Keratinocyte (primary cell): Measurements from ENCODE around the gene HS3ST1. TPM values are rescaled to one million over a fixed set of nuclear protein-coding genes. Genes with fewer than 3 reads are reported as not detected.
"Not testable (repeated sequence)": the region's sequence is repeated elsewhere in the genome, so short reads cannot be mapped to it uniquely, and the experiment has no call there.

Source experiments
- DNase-seq: peaks from one replicate; pipeline ENCODE4 v3.0.0-alpha.2; 2011; ENCODE audit warnings: low read depth, missing footprints, low spot score
- FAIRE-seq: peaks from 2 replicates; lab custom pipeline; 2011; peaks lifted over from hg19 to GRCh38; lab: Jason Lieb, UNC
- H2AFZ ChIP-seq: 2 replicates; pipeline ENCODE4 v1.6.0; 2012; ENCODE audit warnings: low read length, control low read depth, inconsistent platforms; ENCODE audit not compliant: control insufficient read depth
- H3K27ac ChIP-seq: 2 replicates; pipeline ENCODE4 v1.5.1; 2011; ENCODE audit warnings: low read length; ENCODE audit not compliant: control insufficient read depth, insufficient read depth
- H3K27me3 ChIP-seq: 3 replicates; pipeline ENCODE4 v1.6.0; 2011; ENCODE audit warnings: low read length; ENCODE audit not compliant: control insufficient read depth, insufficient read depth; ENCODE audit errors: extremely low read depth
- H3K36me3 ChIP-seq, 2 experiments: 2 replicates in 1 of 2; 3 replicates in 1 of 2; pipeline ENCODE4 v1.5.1; 2011; ENCODE audit warnings: low read length in 2 of 2, mild to moderate bottlenecking in 1 of 2; ENCODE audit not compliant: control insufficient read depth in 2 of 2, insufficient read depth in 2 of 2; ENCODE audit errors: extremely low read depth in 1 of 2
- H3K4me1 ChIP-seq: 3 replicates; pipeline ENCODE4 v1.5.1; 2011; ENCODE audit warnings: low read length; ENCODE audit not compliant: control insufficient read depth, insufficient read depth; ENCODE audit errors: extremely low read depth
- H3K4me2 ChIP-seq: 3 replicates; pipeline ENCODE4 v1.6.0; 2011; ENCODE audit warnings: low read depth, low read length; ENCODE audit not compliant: control insufficient read depth, insufficient read depth; ENCODE audit errors: extremely low read depth
- H3K4me3 ChIP-seq, 3 experiments: fragments of 200-600 bp in 1 of 3; sonication (generic) in 1 of 3; 2 replicates in 2 of 3; 3 replicates in 1 of 3; pipeline ENCODE4 v1.5.1; 2011 to 2016; ENCODE audit warnings: low read length in 3 of 3, mild to moderate bottlenecking in 3 of 3, control low read depth in 2 of 3, inconsistent platforms in 1 of 3, low read depth in 1 of 3, mixed read lengths in 1 of 3, mixed run types in 1 of 3, moderate library complexity in 1 of 3; ENCODE audit not compliant: control insufficient read depth in 2 of 3, insufficient read depth in 2 of 3; ENCODE audit errors: extremely low read depth in 1 of 3
- H3K79me2 ChIP-seq: 2 replicates; pipeline ENCODE4 v1.6.0; 2012; ENCODE audit warnings: low read length; ENCODE audit not compliant: control insufficient read depth, insufficient read depth
- H3K9ac ChIP-seq: 3 replicates; pipeline ENCODE4 v1.6.0; 2011; ENCODE audit warnings: low read length; ENCODE audit not compliant: control insufficient read depth, insufficient read depth; ENCODE audit errors: extremely low read depth
- H3K9me1 ChIP-seq: 3 replicates; pipeline ENCODE4 v1.6.0; 2011; ENCODE audit warnings: low read length; ENCODE audit not compliant: control insufficient read depth, insufficient read depth; ENCODE audit errors: extremely low read depth
- H3K9me3 ChIP-seq: 2 replicates; pipeline ENCODE4 v1.5.1; 2012; ENCODE audit warnings: low read depth, low read length; ENCODE audit not compliant: control insufficient read depth
- H4K20me1 ChIP-seq: 3 replicates; pipeline ENCODE4 v1.6.0; 2011; ENCODE audit warnings: low read length; ENCODE audit not compliant: control insufficient read depth, insufficient read depth; ENCODE audit errors: extremely low read depth
- EZH2 ChIP-seq: IDR thresholded peaks from one replicate; pipeline ENCODE4 v1.6.1; 2012; ENCODE audit warnings: inconsistent platforms, mild to moderate bottlenecking, low read length, moderate library complexity
- dilution Hi-C: fragments of 300-500 bp; cut with MboI; formaldehyde crosslinking; loops from one replicate; pipeline ENCODE4 v1.7.0; 2020; ENCODE audit warnings: low sequenced_read_pairs; ENCODE audit not compliant: extremely low pct_ligation_motif_present
- polyA plus RNA-seq, 5 experiments: library from polyadenylated mRNA; depleted of rRNA in 3 of 5; stranded (reverse) in 3 of 5; stranded (forward) in 1 of 5; unstranded in 1 of 5; fragments of >200 nt; gene quantifications; 1 replicate in 1 of 5; 2 replicates in 3 of 5; 3 replicates in 1 of 5; pipeline versions ENCODE4 v1.2.1 to v1.2.3, GENCODE V29; 2011 to 2012; ENCODE audit warnings: missing spikeins in 2 of 5, low read depth in 1 of 5, low replicate concordance in 1 of 5
- TF ChIP-seq, protein P1 (sequence below), 3 experiments: IDR thresholded peaks in 1 of 3; conservative IDR thresholded peaks in 1 of 3; optimal IDR thresholded peaks in 1 of 3; 2 replicates in 2 of 3; 3 replicates in 1 of 3; pipeline versions ENCODE3 to v1.5.1; 2011; ENCODE audit warnings: low read length in 3 of 3, mild to moderate bottlenecking in 3 of 3, moderate library complexity in 2 of 3, control low read depth in 1 of 3, inconsistent platforms in 1 of 3; ENCODE audit not compliant: insufficient read depth in 2 of 3; ENCODE audit errors: extremely low read depth in 1 of 3

The HS3ST1 gene
- polyA plus RNA-seq, 1 donor (not counting 4 experiments of a cell fraction or from before 2014, with no cell fraction given): 2.0 TPM

DNA sequence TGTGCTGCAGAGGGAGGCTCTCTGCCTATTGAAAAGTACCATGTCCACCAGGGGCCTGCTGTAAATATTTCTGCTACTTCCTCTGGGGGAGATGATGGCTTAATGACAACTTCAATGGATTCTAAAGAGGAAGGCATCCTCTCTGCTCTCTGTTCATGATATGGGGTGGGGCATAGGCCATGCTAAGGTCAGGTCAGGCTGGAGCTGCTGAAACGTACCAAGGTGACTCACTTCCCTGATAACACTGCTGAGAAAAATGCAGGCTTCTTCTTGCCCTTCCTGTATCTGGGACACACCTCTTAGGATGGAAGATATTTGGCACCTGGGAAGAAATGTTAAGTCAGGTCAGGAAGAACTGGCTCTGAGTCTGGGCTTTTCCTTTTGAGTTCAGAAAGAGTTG, 31.5 kb downstream of the HS3ST1 start:
- peak; percentile 93 for FAIRE-seq
- H3K4me2 ChIP-seq: peak overlapping the region; percentile 43
- no peaks in the 10 kb centered on the region for H4K20me1 ChIP-seq
- H3K4me1 ChIP-seq: peaks cover 31% of the 10 kb centered on the region
- peaks cover 17% of the 10 kb centered on the region for H3K79me2 ChIP-seq
- H3K9me1 ChIP-seq: no peaks in the 10 kb centered on the region
- TF ChIP-seq, protein P1, sequence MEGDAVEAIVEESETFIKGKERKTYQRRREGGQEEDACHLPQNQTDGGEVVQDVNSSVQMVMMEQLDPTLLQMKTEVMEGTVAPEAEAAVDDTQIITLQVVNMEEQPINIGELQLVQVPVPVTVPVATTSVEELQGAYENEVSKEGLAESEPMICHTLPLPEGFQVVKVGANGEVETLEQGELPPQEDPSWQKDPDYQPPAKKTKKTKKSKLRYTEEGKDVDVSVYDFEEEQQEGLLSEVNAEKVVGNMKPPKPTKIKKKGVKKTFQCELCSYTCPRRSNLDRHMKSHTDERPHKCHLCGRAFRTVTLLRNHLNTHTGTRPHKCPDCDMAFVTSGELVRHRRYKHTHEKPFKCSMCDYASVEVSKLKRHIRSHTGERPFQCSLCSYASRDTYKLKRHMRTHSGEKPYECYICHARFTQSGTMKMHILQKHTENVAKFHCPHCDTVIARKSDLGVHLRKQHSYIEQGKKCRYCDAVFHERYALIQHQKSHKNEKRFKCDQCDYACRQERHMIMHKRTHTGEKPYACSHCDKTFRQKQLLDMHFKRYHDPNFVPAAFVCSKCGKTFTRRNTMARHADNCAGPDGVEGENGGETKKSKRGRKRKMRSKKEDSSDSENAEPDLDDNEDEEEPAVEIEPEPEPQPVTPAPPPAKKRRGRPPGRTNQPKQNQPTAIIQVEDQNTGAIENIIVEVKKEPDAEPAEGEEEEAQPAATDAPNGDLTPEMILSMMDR (optimal IDR thresholded peaks at IDR 0.05 in 1 of 3, IDR thresholded peaks at IDR 0.05 in 1 of 3, conservative IDR thresholded peaks at IDR 0.05 in 1 of 3; ENCODE audit: extremely low read depth in 1 of 3, insufficient read depth in 2 of 3, low read length in 3 of 3): no peak
- no peak for TF ChIP-seq EZH2
- H3K36me3 ChIP-seq: peaks cover 4 to 10% of the 10 kb centered on the region in 2 experiments
- no peaks in the 10 kb centered on the region for H3K27me3 ChIP-seq
- H3K4me3 ChIP-seq: no peak overlapping the region
- no peak overlapping the region for H2AFZ ChIP-seq
- dilution Hi-C loops: no loop called here
- peak overlapping the region; percentile 54 for H3K27ac ChIP-seq
- peak; percentile 62 for DNase-seq
- H3K9me3 ChIP-seq: no peaks in the 10 kb centered on the region
- H3K9ac ChIP-seq: no peak overlapping the region

DNA sequence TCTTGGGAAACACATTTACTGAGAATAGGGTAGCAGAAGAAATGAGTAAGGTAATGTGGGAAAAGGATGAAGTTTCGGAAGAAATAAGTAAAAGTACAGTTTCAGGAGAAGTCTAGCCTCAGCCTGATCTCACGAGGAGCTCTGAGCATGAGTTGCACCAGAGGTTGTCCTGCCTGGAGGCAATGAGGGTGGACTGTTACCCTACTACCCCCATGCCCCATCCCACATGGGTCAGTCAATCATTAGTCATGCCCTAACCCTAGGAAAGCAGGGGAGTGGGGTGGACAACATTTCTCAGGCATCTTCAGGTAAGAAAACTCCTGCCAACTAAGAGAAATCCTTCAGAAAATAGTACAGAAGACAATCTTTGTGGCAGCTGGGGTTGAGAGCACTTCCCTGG, 35.1 kb downstream of the HS3ST1 start:
- Histone ChIP-seq H3K36me3 (no peaks in the 10 kb centered on the region), H3K9me3 (no peaks in the 10 kb centered on the region), H3K27me3 (no peaks in the 10 kb centered on the region), H3K4me1 (peaks cover 31% of the 10 kb centered on the region), H4K20me1 (no peaks in the 10 kb centered on the region), H3K4me2 (no peak overlapping the region), H2AFZ (no peak overlapping the region), H3K4me3 (no peak overlapping the region), H3K9ac (no peak overlapping the region), H3K27ac (no peak overlapping the region), H3K9me1 (no peaks in the 10 kb centered on the region), H3K79me2 (no peaks in the 10 kb centered on the region)
- FAIRE-seq (peak; percentile 23), DNase-seq (no peak)
- no peak for TF ChIP-seq EZH2
- TF ChIP-seq, protein P1 (optimal IDR thresholded peaks at IDR 0.05 in 1 of 3, IDR thresholded peaks at IDR 0.05 in 1 of 3, conservative IDR thresholded peaks at IDR 0.05 in 1 of 3; ENCODE audit: extremely low read depth in 1 of 3, insufficient read depth in 2 of 3, low read length in 3 of 3): no peak
- dilution Hi-C loops: no loop called here

DNA sequence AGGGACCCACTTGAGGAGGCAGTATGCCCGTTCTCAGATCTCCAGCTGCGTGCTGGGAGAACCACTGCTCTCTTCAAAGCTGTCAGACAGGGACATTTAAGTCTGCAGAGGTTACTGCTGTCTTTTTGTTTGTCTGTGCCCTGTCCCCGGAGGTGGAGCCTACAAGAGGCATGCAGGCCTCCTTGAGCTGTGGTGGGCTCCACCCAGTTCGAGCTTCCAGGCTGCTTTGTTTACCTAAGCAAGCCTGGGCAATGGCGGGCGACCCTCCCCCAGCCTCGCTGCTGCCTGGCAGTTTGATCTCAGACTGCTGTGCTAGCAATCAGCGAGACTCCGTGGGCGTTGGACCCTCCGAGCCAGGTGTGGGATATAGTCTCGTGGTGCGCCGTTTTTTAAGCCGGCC, 44.6 kb downstream of the HS3ST1 start:
- H3K79me2 ChIP-seq, H3K4me3 ChIP-seq, H3K9ac ChIP-seq, H3K4me2 ChIP-seq, DNase-seq, H4K20me1 ChIP-seq, FAIRE-seq, H3K27ac ChIP-seq, dilution Hi-C loops, H3K27me3 ChIP-seq, H2AFZ ChIP-seq, H3K9me1 ChIP-seq, H3K36me3 ChIP-seq, H3K4me1 ChIP-seq, H3K9me3 ChIP-seq: not testable (repeated sequence)
